ENCODE results near the gene MTARC1. TPM values are rescaled to one million over a fixed set of nuclear protein-coding genes. Genes with fewer than 3 reads are reported as not detected.

MTARC1 gene
- total and polyA plus RNA-seq, 10 of the 15 experiments (the other 5 are each of a cell fraction or from before 2014, with no cell fraction given), result 0.23 to 1.5 (median 0.48) TPM

DNA sequence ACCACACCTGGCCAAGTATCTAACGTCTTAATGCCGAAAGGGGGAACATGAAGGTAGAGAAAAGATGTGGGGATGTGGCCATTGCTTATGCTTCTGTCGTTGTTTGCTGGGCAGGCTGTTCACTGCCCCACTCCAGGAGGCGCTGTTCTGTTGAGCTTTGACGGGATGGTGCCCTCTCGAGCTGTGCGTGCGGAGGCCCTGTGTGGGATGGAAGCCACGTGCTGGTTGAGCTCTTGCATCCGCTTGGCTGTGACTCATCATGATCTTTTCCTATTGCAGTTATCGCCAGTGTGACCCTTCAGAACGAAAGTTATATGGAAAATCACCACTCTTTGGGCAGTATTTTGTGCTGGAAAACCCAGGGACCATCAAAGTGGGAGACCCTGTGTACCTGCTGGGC lies 26.3 kb downstream of the MTARC1 start:
- SMC1A ChIA-PET (ENCODE audit: uncharacterized antibody, unreplicated experiment), result interaction anchor here (2.6 kb wide), 1 partner anchor 390 kb away, joined by 8 read pairs; no protein-coding TSS in a partner anchor
- RAD21 ChIA-PET (ENCODE audit: unreplicated experiment), result interaction anchor here (1.4 kb wide), 1 partner anchor 354 kb away, joined by 3 read pairs; no protein-coding TSS in a partner anchor
- Histone ChIP-seq H2AFZ (ENCODE audit: control insufficient read depth, low read depth, low read length) (no peak overlapping the region), H3K9me3 (replicated peaks; ENCODE audit: control insufficient read depth, insufficient read depth, low read length) (no peaks in the 10 kb centered on the region), H3K27me3 (replicated peaks in 1 of 2; ENCODE audit: control insufficient read depth in 2 of 2, insufficient read depth in 2 of 2, low read length in 1 of 2) (no peaks in the 10 kb centered on the region), H4K20me1 (ENCODE audit: control insufficient read depth, insufficient read depth) (no peaks in the 10 kb centered on the region), H3K4me3 (no peak overlapping the region), H3K36me3 (ENCODE audit: control insufficient read depth in 2 of 2, insufficient read depth in 2 of 2, low read length in 1 of 2) (no peaks in the 10 kb centered on the region), H3K4me2 (ENCODE audit: control insufficient read depth, insufficient read depth) (no peak overlapping the region), H3K79me2 (ENCODE audit: control insufficient read depth, insufficient read depth, low read length) (no peaks in the 10 kb centered on the region), H3K27ac (ENCODE audit: control insufficient read depth, insufficient read depth) (no peak overlapping the region), H3K4me1 (ENCODE audit: control insufficient read depth, insufficient read depth, low read length) (no peaks in the 10 kb centered on the region), H3K9ac (ENCODE audit: control insufficient read depth, insufficient read depth, low read length) (no peak overlapping the region)
- CTCF ChIA-PET, result interaction anchor here (0.8 to 0.9 kb wide), 2 partner anchors 390 to 622 kb away, joined by 5 to 7 read pairs; no protein-coding TSS in a partner anchor
- POLR2A ChIA-PET, result no interaction called here
- in situ Hi-C loops (cut with MboI), result no loop called here
- intact Hi-C loops (cut with micrococcal nuclease; ENCODE audit: unreplicated experiment), result no loop called here
- ATAC-seq, result peak; percentile 15; the same call in 1 of the 3 replicates
- no TSS peak for BruUV-seq (replicated peaks)
- 61% methylated on average over 10 of the region's 12 CpGs for WGBS (ENCODE audit: insufficient coverage, insufficient replicate concordance, low lambda C conversion rate, missing lambda C conversion rate)
- FAIRE-seq, result no peak
- DNase-seq (ENCODE audit: low read depth, low spot score), result no peak
- TF ChIP-seq, protein P1, sequence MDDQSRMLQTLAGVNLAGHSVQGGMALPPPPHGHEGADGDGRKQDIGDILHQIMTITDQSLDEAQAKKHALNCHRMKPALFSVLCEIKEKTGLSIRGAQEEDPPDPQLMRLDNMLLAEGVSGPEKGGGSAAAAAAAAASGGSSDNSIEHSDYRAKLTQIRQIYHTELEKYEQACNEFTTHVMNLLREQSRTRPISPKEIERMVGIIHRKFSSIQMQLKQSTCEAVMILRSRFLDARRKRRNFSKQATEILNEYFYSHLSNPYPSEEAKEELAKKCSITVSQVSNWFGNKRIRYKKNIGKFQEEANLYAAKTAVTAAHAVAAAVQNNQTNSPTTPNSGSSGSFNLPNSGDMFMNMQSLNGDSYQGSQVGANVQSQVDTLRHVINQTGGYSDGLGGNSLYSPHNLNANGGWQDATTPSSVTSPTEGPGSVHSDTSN (IDR thresholded peaks at IDR 0.05; ENCODE audit: insufficient replicate concordance, low read depth, low read length), result no peak
- TF ChIP-seq SUZ12 (IDR thresholded peaks at IDR 0.05; ENCODE audit: unreplicated experiment), result no peak
- TF ChIP-seq YBX1 (IDR thresholded peaks at IDR 0.05), result no peak
- TF ChIP-seq, protein P2, sequence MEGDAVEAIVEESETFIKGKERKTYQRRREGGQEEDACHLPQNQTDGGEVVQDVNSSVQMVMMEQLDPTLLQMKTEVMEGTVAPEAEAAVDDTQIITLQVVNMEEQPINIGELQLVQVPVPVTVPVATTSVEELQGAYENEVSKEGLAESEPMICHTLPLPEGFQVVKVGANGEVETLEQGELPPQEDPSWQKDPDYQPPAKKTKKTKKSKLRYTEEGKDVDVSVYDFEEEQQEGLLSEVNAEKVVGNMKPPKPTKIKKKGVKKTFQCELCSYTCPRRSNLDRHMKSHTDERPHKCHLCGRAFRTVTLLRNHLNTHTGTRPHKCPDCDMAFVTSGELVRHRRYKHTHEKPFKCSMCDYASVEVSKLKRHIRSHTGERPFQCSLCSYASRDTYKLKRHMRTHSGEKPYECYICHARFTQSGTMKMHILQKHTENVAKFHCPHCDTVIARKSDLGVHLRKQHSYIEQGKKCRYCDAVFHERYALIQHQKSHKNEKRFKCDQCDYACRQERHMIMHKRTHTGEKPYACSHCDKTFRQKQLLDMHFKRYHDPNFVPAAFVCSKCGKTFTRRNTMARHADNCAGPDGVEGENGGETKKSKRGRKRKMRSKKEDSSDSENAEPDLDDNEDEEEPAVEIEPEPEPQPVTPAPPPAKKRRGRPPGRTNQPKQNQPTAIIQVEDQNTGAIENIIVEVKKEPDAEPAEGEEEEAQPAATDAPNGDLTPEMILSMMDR (IDR thresholded peaks at IDR 0.05 in 2 of 3, conservative IDR thresholded peaks at IDR 0.05 in 1 of 3; ENCODE audit: control insufficient read depth in 2 of 3, extremely low read depth in 1 of 3, insufficient read depth in 1 of 3, low read depth in 3 of 3, low read length in 3 of 3), result peak in 1 of 3 experiments; percentile 18; a peak in 1 of 6 replicates
- no peak for TF ChIP-seq BMI1 (IDR thresholded peaks at IDR 0.05; ENCODE audit: borderline replicate concordance)

Data from GM12878 (cell line).